CD4-positive, alpha-beta T cell treated with Interferon alpha-2 for 1 hour (primary cell): ENCODE data around the gene PRSS33.

Experiments used
- DNase-seq, 2 donors: peaks; one replicate each; pipeline ENCODE4 v3.0.0-alpha.2; 2020 to 2022

Gene PRSS33

GRCh38 chr16:2787406-2787805, at the start of gene PRSS33:
Gene PRSS33 (minus strand): TSS chr16:2787560. CDS start chr16:2786547, 1,013 bp downstream.
- DNase-seq = no peak

- DNase-seq = no peak
Observed at GRCh38 chr16:2836646-2837508, 49.5 kb upstream of the PRSS33 start.

- DNase-seq = no peak
Observed at GRCh38 chr16:2835638-2836493, 48.5 kb upstream of the PRSS33 start.

GRCh38 chr16:2834968-2835367, 47.6 kb upstream of the PRSS33 start:
- no peak for DNase-seq

- DNase-seq = no peak
Observed at GRCh38 chr16:2833776-2834175, 46.4 kb upstream of the PRSS33 start.

GRCh38 chr16:2831203-2831602, 43.8 kb upstream of the PRSS33 start:
- no peak for DNase-seq

GRCh38 chr16:2830355-2830695, 43.0 kb upstream of the PRSS33 start:
- DNase-seq = no peak

- DNase-seq = no peak
Observed at GRCh38 chr16:2829501-2830354, 42.4 kb upstream of the PRSS33 start, which contains the start of gene ZG16B. Gene ZG16B (plus strand): TSS chr16:2830303. CDS start chr16:2830442, 139 bp downstream.

GRCh38 chr16:2828876-2829430, 41.6 kb upstream of the PRSS33 start:
- DNase-seq = no peak

GRCh38 chr16:2828521-2828840, 41.1 kb upstream of the PRSS33 start:
- DNase-seq = no peak

GRCh38 chr16:2827831-2828520, 40.6 kb upstream of the PRSS33 start:
- no peak for DNase-seq

GRCh38 chr16:2827374-2827791, 40.0 kb upstream of the PRSS33 start:
- no peak for DNase-seq

- DNase-seq = no peak
Observed at GRCh38 chr16:2826591-2827373, 39.4 kb upstream of the PRSS33 start.

GRCh38 chr16:2825906-2826305, 38.5 kb upstream of the PRSS33 start:
- DNase-seq = no peak

GRCh38 chr16:2825049-2825742, 37.8 kb upstream of the PRSS33 start:
- DNase-seq = no peak

GRCh38 chr16:2824626-2825025, 37.3 kb upstream of the PRSS33 start:
- DNase-seq = no peak

GRCh38 chr16:2822496-2822895, 35.1 kb upstream of the PRSS33 start:
- no peak for DNase-seq

- DNase-seq = no peak
Observed at GRCh38 chr16:2822158-2822495, 34.8 kb upstream of the PRSS33 start.

GRCh38 chr16:2821487-2822157, 34.3 kb upstream of the PRSS33 start:
- DNase-seq = no peak

- no peak for DNase-seq
Observed at GRCh38 chr16:2820836-2821486, 33.6 kb upstream of the PRSS33 start.
